ENCODE data around the gene LRRC42.

LRRC42 gene

GRCh38 chr1:54009406-54009805 is 63.3 kb downstream of the LRRC42 start:
- no peak for DNase-seq

GRCh38 chr1:54010415-54011117 is 64.4 kb downstream of the LRRC42 start:
- DNase-seq: no peak

- DNase-seq: no peak
These were observed 65.3 kb downstream of the LRRC42 start for GRCh38 chr1:54011316-54012007.

- no peak for DNase-seq
These were observed 65.8 kb downstream of the LRRC42 start for GRCh38 chr1:54012008-54012325.

GRCh38 chr1:54012863-54013262 is 66.7 kb downstream of the LRRC42 start:
- no peak for DNase-seq

- DNase-seq: no peak
These were observed 67.4 kb downstream of the LRRC42 start for GRCh38 chr1:54013393-54014008.

- DNase-seq: no peak
These were observed 68.0 kb downstream of the LRRC42 start for GRCh38 chr1:54014009-54014629.

GRCh38 chr1:54016343-54017282 is 70.5 kb downstream of the LRRC42 start:
- DNase-seq: no peak

Measured in NCI-H1417 treated with DMSO at 0.1 percent for 48 hours (cell line).